ENCODE measurements around the gene GFAP.

The GFAP gene

DNA sequence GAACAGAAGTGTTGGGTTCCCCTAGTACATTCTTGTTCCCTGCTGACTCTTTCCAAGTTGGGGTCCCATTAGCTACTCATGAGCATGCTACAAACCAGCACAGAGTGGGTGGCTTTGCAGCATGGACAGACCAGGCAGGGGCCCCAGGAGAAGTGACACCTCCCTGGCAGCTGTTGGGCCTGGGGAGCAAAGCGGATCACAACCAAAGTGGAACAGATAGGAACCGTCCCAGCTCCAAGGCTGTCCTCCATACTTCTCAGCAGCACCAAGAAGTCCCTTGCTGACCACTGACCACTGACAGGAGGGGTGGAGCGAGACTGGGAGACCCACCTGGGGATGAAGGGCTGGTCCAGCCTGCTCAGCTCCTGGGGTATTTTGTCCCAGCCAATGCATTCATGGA, 12.4 kb upstream of the GFAP start:
- no peak overlapping the region for H3K4me3 ChIP-seq

DNA sequence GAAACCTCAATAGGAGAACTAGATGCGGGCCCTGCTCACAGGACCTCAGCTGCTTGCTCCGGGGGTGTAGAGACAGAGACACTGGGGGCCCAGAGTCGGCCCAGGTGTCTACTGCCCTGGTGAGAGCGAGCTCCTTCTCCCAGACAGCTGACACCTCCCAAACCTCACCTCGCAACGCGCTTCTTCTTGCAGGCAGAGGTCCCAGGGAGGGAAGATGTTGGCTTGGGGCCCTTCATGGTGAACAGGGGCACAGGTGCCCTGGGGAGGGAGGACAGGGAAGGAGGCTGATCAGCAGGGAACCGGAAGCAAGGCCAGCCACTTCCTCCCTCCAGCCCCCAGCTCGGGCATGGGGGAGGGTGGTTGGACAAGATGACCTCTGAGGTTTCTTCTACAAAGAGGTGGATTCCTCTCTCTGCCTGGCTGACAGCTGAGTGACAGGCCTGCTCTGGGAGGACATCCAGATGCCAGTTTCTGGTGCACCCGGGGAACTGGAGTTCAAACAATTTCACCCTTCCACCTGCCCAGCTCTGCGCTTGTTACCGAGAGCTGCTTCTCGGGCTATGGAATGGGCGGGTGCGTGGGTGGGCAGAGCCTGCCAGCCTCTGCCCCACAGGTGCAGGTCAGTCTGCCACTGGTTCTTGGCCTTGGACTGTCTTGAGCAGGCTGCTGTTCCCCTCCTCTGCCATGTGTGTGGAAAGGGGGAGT, 11.7 kb upstream of the GFAP start:
- no peak for TF ChIP-seq POLR2AphosphoS5 (IDR thresholded peaks at IDR 0.05; ENCODE audit: borderline replicate concordance, low read depth, low read length)
- TF ChIP-seq EZH2 (IDR thresholded peaks at IDR 0.05): no peak
- no peak for TF ChIP-seq FOXP2 (optimal IDR thresholded peaks at IDR 0.05; ENCODE audit: control extremely low read depth, extremely low read length, insufficient read depth)
- Histone ChIP-seq H3K27ac (no peak overlapping the region), H3K9me3 (ENCODE audit: low read depth, low read length) (no peaks in the 10 kb centered on the region), H3K4me3 (no peak overlapping the region), H3K36me3 (ENCODE audit: insufficient read depth, low read length) (peaks cover 63% of the 10 kb centered on the region), H3K9ac (ENCODE audit: insufficient read length) (no peak overlapping the region)
- DNase-seq (ENCODE audit: low read depth, low spot score): no peak

More for the DNA sequence above, 12.4 kb upstream of the GFAP start:
- no peak for DNase-seq (ENCODE audit: low read depth, low spot score)
- H3K36me3 ChIP-seq (ENCODE audit: insufficient read depth, low read length): peaks cover 70% of the 10 kb centered on the region
- H3K9ac ChIP-seq (ENCODE audit: insufficient read length): no peak overlapping the region
- no peaks in the 10 kb centered on the region for H3K9me3 ChIP-seq (ENCODE audit: low read depth, low read length)
- no peak overlapping the region for H3K27ac ChIP-seq
- TF ChIP-seq POLR2AphosphoS5 (IDR thresholded peaks at IDR 0.05; ENCODE audit: borderline replicate concordance, low read depth, low read length) (no peak), EZH2 (IDR thresholded peaks at IDR 0.05) (no peak), FOXP2 (optimal IDR thresholded peaks at IDR 0.05; ENCODE audit: control extremely low read depth, extremely low read length, insufficient read depth) (no peak)

DNA sequence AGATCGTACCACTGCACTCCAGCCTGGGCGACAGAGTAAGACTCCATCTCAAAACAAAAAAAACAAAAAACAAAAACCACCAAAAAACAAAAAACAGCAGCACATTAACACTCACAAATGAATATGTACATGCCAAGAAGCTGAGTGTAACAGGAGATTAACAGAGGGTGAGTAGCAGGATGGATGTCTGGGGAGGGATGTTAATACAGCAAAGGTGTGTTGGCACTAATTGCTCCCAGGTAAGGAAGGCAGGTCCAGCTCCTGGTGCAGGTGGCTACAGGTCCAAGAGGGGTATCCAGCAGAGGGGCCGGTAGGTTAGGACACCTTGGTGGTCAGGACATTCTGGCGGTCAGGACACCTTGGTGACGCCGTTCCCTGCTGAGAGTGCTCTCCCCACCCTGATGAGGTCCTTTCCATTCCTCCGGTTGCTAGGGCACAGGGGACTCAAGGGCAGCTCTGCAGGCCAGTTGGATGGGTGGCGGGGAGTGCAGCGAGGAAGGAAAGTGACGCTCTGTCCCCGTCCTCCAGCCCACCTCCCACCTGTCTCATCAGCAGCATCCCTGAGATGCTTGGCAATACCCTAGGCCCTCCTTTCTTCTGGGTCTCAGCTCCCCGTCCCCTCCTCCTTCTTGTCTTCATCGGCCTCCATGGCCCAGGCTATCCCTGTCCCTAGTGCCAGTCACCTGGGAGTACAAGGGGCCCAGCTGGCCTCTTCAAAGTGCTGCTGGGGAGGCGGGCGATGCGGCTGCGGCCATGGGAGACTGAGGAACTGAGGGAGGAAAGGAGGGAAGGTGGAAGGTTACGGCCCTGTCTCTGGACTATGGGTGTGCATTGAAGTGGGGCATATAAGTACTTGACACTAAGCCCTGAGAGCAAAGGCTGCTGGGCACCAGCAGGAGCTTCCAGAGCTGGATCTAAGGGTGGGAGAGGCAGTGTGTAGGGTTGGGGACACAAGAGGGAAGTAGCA, 10.7 kb upstream of the GFAP start:
- Histone ChIP-seq H3K9ac (ENCODE audit: insufficient read length) (no peak overlapping the region), H3K27ac (no peak overlapping the region), H3K36me3 (ENCODE audit: insufficient read depth, low read length) (peaks cover 53% of the 10 kb centered on the region), H3K9me3 (ENCODE audit: low read depth, low read length) (no peaks in the 10 kb centered on the region), H3K4me3 (no peak overlapping the region)
- no peak for DNase-seq (ENCODE audit: low read depth, low spot score)
- TF ChIP-seq POLR2AphosphoS5 (IDR thresholded peaks at IDR 0.05; ENCODE audit: borderline replicate concordance, low read depth, low read length) (no peak), EZH2 (IDR thresholded peaks at IDR 0.05) (no peak), FOXP2 (optimal IDR thresholded peaks at IDR 0.05; ENCODE audit: control extremely low read depth, extremely low read length, insufficient read depth) (no peak)

DNA sequence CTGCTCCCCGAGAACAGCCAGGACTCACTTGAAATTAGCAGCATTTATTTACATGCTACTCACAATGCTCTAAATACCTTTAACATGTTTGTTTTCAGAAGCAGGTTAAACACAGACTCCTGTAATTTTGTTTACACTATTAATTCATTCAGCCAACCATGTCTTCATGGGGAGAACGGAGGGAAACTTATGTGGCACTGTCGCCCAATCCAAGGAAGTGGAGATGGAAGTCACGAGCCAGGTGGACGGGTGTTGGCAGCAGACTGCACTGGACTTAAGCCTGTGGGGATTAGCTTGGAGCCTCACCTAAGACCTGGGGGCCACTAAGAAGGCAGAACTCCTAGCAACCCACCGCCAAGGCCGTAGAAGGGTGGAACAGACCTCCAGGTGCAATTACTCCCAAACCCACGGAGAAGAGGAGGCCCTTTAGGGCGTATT, 8.8 kb upstream of the GFAP start:
- Histone ChIP-seq H3K9ac (ENCODE audit: insufficient read length) (no peak overlapping the region), H3K36me3 (ENCODE audit: insufficient read depth, low read length) (peaks cover 35% of the 10 kb centered on the region), H3K4me3 (no peak overlapping the region), H3K9me3 (ENCODE audit: low read depth, low read length) (no peaks in the 10 kb centered on the region), H3K27ac (0 out of 2 replicates have a peak overlapping the region, but pooled peaks have one; percentile 21)
- DNase-seq (ENCODE audit: low read depth, low spot score): no peak
- no peak for TF ChIP-seq EZH2 (IDR thresholded peaks at IDR 0.05)
- TF ChIP-seq POLR2AphosphoS5 (IDR thresholded peaks at IDR 0.05; ENCODE audit: borderline replicate concordance, low read depth, low read length): no peak; the same call in 1 of the 2 replicates
- no peak for TF ChIP-seq FOXP2 (optimal IDR thresholded peaks at IDR 0.05; ENCODE audit: control extremely low read depth, extremely low read length, insufficient read depth)

DNA sequence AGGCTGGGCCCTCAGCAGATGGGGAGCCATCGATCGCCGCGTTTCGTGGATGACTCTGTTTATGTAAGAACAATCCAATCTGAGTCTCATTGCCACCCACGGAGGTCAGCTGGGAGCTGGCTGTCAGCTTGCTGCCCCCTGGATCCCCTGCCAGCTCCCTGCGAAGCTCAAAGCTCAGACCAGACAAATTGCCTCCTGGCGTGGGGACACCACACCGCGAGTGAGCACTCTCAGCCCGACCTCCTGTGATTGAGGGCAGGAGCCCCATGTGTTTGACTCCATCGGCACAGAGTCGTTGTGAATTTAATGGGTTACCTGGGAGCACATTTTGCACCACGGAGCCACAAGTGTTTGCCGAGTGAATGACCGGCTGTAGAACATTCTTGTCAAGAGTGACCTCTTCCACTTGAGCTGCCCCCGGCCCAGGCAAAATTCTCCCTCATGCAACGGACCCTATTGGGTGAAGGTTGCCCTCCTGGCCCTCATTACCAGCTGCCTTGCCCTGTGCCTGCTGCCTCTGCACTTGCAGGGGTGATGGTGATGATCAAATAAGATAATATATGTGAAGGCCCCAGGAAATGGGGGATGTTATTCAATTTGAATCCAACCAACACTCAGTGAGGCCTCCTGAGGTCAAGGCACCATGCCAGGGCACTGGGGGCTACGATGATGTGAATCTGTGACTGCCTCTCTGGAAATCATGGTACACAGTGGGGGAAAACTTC, 7.6 kb upstream of the GFAP start:
- Histone ChIP-seq H3K9ac (ENCODE audit: insufficient read length) (no peak overlapping the region), H3K36me3 (ENCODE audit: insufficient read depth, low read length) (peaks cover 22% of the 10 kb centered on the region), H3K9me3 (ENCODE audit: low read depth, low read length) (no peaks in the 10 kb centered on the region), H3K4me3 (no peak overlapping the region), H3K27ac (no peak overlapping the region)
- DNase-seq (ENCODE audit: low read depth, low spot score): no peak
- TF ChIP-seq FOXP2 (optimal IDR thresholded peaks at IDR 0.05; ENCODE audit: control extremely low read depth, extremely low read length, insufficient read depth) (no peak), EZH2 (IDR thresholded peaks at IDR 0.05) (no peak), POLR2AphosphoS5 (IDR thresholded peaks at IDR 0.05; ENCODE audit: borderline replicate concordance, low read depth, low read length) (no peak)

DNA sequence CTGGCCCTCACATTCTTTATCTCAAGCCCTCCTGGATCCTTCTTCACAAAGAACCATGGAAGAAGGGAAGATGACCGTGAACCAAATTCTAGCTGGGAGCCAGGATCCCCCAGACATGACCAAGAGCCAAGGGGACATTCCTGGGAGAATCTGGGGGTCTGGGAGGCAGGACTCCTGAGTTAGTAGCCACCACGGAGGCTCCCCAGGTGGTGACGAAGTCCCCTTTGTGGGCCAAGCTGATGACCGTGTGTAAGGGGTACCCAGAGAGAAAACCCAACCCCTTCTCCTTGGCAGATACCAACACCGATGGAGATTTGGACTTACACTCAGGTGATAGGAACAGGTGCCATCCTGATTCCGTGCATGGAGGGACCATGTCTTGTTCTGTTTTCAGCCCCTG, 6.8 kb upstream of the GFAP start:
- Histone ChIP-seq H3K4me3 (no peak overlapping the region), H3K9ac (ENCODE audit: insufficient read length) (no peak overlapping the region)
- DNase-seq (ENCODE audit: low read depth, low spot score): no peak

DNA sequence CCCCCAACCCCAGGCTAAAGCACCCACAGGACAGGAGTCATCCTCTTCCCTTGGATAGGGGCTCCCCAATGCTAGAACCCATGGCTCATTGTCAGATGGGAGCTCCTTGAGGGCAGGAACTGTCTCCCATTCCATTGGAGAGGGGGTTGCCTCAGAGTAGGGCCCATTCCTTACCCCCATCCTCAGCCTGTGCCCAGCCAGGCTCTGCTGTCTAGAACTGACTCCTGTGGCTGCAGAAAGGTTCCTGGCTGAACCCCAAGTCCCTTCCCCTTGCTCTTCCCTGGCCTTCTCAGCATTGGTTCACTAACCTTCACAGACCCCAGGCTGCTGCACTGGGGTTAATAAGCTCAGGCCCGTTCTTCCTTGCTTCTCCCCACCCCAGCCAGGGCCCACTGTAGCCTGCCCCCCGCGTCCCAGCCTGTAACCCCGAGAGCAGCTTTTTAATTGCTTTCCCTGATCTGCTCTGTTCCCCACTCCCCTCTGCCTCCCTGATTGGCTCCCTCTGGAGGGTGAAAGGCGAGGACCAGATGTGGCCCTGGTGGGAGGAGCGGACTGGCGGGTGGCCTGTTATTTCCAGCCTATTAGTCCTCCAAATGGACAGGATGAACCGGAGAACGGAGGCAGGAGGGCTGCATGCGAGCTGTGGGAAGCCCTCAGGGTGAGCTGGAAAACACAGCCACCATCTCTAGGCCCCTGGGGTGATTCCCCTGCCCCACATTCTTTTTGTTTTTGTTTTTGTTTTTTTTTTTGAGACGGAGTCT, 6.0 kb upstream of the GFAP start:
- no peak overlapping the region for H3K4me3 ChIP-seq
- no peak overlapping the region for H3K9ac ChIP-seq (ENCODE audit: insufficient read length)
- TF ChIP-seq EZH2 (IDR thresholded peaks at IDR 0.05) (no peak), FOXP2 (optimal IDR thresholded peaks at IDR 0.05; ENCODE audit: control extremely low read depth, extremely low read length, insufficient read depth) (no peak), POLR2AphosphoS5 (IDR thresholded peaks at IDR 0.05; ENCODE audit: borderline replicate concordance, low read depth, low read length) (no peak)
- peaks cover 6% of the 10 kb centered on the region; the same call in 1 of the 2 replicates for H3K36me3 ChIP-seq (ENCODE audit: insufficient read depth, low read length)
- no peak for DNase-seq (ENCODE audit: low read depth, low spot score)
- no peaks in the 10 kb centered on the region for H3K9me3 ChIP-seq (ENCODE audit: low read depth, low read length)
- H3K27ac ChIP-seq: no peak overlapping the region

More for the DNA sequence above, 6.8 kb upstream of the GFAP start:
- Histone ChIP-seq H3K27ac (no peak overlapping the region), H3K9me3 (ENCODE audit: low read depth, low read length) (no peaks in the 10 kb centered on the region), H3K36me3 (ENCODE audit: insufficient read depth, low read length) (peaks cover 15% of the 10 kb centered on the region)
- TF ChIP-seq FOXP2 (optimal IDR thresholded peaks at IDR 0.05; ENCODE audit: control extremely low read depth, extremely low read length, insufficient read depth) (no peak), EZH2 (IDR thresholded peaks at IDR 0.05) (no peak), POLR2AphosphoS5 (IDR thresholded peaks at IDR 0.05; ENCODE audit: borderline replicate concordance, low read depth, low read length) (no peak)
